ENCODE data around the gene CACNA1S.

The CACNA1S gene

DNA sequence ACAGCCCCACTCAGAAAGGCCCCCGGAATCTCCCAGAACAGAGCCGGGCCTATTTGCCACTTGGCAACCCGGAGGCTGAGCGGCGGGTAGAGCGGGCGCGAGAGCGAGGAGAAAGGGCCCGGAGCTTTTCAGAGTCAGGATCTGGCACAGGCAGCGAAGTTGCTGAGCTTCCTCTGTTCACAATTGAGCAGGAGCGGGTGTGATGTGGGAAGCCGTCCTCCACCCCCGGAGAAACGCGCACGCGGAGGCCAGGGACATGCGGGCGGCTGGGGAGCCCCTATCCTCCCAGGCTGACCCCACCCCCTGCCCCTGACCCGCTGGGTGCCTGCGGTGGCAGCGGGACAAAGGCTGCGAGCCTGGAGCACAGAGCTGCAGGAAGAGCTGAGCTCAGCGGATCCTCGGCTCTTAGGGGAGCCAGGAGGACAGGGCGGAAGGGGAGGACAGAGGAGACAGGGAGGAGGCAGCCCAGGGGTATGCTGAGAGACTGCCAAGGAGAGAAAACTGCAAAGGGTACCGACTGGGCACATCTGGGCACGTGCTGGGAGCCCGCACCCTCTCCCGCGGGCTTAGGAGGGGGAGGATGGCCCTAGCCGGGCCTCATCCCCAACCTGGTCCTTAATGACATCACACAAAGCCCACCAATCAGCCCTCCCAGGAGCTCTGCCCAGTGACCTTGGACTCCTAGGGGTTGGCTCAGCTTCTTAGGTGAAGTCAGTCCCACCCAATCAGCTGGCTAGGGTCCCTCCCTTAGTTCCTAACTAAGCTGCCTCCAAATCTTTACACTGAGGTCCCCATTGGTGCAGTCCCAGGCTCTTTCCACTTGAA is 98.0 kb downstream of the CACNA1S start:
- DNase-seq (ENCODE audit: low spot score) = no peak

DNA sequence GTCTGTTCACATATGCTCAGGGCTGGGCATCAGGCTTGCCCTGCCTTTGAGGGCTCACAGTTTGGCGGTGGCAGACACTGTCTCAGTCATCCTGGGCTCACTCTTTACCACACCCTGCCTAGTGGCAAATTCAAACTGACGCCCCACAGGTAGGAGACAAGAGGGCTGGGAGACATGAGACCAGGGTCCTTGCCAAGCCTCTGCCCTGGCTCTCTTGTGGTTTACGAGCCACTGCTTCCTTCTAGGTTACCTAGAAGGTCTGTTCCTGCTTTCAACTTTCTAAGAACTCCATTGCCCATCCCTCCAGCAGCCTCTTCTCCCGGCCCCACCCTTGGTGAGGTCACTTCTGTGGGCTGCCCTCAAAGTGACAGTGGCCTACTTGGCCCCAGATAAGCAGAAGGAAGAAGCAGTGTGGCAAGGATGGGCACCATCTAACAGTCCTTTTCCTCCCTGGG is 99.2 kb downstream of the CACNA1S start:
- DNase-seq (ENCODE audit: low spot score) = no peak

DNA sequence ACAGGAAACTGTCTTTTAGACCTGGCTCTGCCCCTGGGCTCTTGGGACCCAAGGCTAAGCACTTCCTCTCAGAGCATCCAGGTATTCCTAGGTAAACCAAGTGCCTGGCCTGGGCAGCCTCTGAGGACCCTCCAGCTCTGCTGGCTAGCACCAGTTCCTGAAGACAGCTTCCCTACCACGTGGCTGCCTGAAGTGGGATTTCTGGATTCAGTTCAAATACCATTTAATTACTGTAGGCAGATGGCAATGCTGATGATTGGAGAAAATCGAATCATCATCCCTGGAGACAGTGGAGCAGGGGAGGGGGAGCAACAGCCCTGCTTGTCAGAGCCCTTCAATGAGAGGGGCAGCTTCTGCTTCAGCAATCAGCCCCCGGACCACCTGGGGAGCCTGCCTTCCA is 100.6 kb downstream of the CACNA1S start:
- DNase-seq (ENCODE audit: low spot score) = no peak

DNA sequence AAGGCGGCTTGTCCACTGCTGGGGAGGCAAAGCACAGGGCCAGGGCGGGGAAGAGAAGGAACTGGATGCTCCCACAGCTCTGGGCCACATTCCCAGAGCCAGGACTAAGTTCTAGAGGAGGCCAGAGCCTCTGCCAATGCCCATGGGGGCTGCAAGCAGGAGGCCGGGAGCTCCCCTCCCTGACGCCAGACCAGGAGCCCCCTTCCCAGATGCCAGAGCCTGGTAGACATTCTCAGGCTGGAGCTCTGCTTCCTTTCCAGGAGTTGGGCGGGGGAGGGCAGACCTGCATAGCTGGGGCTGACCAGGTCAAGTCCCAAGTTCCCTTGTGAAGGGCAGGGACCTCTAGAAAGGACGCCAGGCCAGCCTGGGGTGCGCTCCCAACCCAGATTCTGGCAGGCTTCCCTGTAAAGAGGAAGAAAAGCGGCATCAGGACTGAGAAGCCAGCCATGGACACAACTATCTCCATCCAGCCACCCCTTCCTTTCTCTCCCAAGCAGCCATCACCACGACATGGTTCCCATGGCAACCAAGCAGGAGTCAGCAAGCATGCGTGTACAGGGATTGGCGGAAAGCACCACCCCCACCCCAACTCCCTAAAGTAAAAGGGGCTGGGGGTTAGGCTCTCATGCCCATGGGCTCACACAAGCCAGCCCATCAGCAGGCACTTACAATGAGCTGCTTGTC is 102.1 kb downstream of the CACNA1S start:
- no peak for DNase-seq (ENCODE audit: low spot score)

DNA sequence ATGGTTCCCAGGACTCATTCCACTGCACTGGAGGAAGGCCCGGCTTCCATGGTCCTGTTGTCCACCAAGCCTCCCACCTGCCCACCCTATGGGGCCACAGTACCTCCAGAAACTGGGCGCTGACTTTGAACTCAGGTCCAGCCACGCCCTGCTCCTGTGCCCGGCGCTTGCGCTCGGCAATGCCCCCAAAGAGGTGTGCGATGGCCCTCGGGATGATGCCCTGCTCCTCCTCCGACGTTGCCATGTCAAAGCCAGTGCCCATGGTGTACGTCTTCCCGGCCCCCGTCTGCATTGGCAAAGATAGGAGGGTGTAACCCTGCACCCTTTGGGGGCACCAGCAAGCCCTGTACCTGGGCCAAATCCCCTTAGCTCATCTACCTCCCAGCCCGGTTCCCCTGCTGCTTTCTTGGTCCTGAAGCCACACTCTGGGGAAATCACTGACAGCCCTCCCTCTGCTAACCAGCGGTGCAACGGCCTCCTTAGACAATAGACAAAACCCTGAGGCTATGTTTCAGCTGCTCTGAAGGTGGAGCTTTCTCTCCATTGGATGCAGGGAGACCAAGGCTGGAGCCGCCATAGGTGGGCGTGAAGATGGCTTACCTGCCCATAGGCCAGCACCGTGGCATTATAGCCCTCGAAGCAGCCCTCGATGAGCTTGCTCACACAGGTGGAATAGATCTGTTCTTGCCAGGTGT is 103.4 kb downstream of the CACNA1S start:
- DNase-seq (ENCODE audit: low spot score) = no peak

DNA sequence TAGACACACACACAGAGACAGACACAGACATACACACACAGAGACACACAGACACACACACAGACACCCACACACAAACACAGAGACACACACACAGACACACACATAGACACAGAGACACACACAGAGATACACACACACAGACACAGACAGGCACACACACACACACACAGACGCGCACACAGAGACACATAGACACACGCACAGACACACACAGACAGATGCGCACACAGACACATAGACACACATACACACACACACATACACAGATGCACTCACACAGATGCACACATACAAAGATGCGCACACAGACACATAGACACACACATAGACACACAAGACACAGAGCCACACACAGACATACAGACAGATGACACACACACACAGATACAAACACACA is 104.7 kb downstream of the CACNA1S start:
- no peak for DNase-seq (ENCODE audit: low spot score)

DNA sequence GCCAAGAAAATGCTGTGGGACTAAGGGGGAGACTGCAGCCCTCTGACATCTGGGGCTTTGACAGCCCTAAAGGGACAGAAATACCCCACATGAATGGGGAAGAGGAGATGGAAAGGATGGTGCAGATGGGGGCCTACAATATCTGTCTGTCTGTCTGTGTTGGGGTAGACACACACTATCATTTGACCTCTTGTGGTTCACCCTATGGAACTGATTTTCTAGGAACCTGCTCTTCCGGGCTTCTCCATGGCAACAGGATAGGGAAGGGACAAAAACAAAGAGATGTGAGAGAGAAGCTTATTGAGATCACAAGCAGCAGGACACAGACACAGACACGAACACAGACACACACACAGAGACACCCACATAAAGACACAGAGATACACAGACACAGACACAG is 105.8 kb downstream of the CACNA1S start:
- DNase-seq (ENCODE audit: low spot score) = no peak

DNA sequence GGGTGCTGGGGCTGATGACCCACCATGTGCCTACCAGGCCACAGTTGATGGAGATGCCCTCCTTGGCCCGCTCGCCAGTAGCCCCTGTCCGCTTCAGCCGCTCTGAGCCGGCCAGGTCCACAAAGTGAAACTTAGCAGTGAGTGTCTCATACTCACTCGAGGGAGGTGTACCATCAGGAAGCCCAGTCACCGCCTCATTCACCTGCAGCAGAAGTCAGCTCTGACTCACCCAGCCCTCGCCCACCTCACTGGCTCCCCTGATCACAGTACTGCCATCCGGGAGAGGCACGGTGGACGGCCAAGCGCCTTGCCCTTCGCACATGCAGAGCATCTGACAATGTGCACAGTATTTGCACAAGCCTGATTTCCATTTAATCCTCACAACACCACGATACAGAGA is 107.5 kb downstream of the CACNA1S start:
- DNase-seq (ENCODE audit: low spot score) = no peak

DNA sequence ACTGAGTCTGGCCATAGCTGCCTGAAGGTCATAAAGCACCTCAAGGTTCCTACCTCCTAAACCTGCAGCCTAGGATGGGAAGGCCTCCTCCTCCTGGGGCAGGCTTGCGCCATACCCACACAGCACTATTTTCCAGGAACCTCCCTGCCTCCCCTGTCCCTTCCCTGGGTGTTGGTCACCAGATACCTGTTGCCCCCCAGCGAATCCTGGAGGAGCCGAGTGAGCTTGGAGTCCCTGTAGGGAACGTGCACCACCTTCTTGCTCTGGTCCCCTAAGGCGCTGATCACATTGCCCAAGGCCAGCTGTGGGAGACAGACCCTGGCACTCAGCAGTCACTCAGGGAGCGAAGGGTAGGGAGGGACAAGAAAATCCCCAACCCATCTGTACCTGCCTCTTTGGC is 108.1 kb downstream of the CACNA1S start:
- no peak for DNase-seq (ENCODE audit: low spot score)

DNA sequence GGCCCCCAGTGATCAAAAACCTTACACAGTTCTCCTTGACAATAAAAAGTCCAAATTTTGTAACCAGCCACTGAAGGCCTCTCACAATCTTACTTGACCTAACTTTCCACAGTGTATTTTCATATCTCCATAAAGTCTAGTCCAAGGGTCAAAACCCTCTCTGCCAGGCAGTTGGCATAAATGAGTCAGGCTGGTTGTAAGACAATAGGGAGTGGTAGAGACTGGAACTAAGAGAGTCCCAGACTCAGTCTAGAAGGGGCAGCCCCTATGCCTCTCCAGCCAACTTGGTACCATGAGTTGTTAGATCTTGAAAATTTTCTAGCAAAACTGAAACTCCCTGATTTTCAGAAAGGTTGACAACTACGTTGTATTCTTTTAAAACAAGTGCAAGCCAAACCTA is 109.7 kb downstream of the CACNA1S start:
- DNase-seq (ENCODE audit: low spot score) = no peak

DNA sequence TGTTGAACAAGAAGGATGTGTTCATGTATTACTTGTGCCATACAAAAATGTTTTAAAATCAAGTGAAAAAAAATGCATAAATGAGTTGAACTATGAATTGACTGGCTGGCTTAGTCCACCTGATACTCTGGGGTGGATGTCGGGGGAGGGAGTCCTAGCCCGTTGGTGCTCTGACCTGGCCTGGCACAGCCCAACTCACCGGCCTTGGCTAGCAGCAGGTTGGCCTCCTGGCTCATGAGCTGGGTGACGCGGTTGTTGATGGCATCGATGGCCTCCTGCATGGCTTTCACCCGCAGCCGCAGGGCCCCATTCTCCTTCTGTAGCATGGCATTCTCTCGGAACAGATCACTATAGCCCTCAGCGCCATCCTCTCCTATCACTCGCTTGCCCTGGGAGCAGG is 110.3 kb downstream of the CACNA1S start:
- DNase-seq (ENCODE audit: low spot score) = no peak

DNA sequence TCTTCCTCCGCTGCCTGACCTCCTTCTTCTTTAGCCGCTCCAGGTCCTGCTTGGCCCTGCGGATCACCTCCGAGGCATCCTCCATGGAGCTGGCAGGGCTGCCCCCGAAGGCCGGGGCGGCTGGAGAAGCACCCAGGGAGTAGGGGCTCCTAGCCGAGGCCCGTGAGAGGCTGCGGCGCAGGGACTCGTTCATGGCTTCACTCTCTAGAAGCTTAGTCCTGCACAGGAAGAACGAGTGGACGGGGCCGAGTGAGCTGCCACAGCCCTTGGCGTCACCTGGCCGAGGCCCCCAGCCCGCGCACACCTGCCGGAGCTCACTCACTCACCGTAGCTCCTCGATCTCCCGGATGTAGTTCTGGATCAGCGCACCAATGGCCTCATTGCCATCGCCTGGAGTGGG is 111.8 kb downstream of the CACNA1S start:
- DNase-seq (ENCODE audit: low spot score) = no peak

DNA sequence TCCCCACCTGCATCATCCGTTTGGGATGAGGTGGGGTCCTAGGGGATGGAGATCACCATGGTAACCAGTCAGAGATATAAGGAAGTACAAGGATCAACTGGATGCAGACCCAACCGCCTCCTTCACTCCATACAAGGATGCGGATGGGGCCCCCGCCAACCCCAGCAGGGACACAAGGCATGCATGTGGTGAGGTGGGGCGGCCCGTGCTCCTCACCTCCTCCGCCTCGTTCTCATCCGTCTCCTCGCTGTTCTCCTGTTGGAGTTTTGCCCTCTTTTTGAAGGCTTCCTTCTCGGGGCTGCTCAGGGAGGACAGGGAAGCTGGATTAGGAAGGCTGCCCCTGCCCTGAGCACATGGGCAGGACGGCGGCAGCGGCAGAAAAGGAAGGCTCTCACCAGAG is 112.6 kb downstream of the CACNA1S start:
- DNase-seq (ENCODE audit: low spot score) = no peak

DNA sequence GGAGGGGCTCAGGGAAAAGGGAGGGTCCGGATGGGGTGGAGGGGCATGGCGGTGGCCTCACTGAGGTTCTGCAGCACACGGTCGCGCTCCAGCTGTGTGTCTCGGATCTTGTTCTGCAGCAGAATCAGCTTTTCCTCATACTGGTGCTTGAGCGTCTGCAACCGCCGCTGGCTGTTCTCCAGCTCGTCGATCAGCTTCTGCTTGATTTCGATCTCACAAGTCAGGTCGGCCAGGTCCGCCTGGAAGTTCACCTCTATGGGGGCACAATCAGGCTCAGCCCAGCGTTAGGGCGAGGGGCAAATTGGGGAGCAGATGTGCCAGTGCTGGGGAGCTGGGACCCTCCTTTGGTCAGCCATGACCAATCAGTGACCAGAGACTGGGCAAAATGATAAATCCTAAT is 113.9 kb downstream of the CACNA1S start:
- DNase-seq (ENCODE audit: low spot score) = no peak

DNA sequence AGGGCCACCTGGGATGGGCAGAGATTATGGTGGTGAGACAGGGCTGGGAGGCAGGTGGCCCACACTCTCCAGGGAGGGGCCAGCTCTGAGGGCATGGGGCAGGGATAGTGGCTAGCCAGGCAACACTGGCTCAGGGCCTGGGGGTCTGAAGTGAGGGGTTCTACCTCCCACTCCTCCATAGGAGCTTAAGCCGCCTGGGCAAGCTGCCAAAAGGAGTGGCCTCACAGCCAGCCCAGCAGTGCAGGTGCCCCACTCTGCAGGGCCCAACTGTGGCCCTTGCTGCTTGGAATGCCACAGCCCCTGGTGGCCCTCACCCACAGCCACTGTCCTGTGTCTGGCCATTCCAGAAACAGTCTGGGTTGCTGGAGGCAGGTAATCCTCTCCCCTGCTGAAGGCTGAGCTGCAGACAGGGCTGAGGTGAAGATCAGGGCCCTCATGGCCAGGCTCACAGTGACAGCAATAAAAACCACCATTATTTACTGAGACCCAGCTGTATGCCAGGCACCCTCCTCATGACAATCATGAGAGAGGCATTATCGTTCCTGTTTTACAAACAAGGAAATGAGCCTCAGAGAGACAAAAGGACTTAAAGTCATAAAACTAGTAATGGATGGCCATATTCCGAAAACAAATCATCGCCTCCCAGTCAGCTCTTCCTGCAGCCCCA is 119.7 kb downstream of the CACNA1S start:
- no peak for DNase-seq (ENCODE audit: low spot score)

DNA sequence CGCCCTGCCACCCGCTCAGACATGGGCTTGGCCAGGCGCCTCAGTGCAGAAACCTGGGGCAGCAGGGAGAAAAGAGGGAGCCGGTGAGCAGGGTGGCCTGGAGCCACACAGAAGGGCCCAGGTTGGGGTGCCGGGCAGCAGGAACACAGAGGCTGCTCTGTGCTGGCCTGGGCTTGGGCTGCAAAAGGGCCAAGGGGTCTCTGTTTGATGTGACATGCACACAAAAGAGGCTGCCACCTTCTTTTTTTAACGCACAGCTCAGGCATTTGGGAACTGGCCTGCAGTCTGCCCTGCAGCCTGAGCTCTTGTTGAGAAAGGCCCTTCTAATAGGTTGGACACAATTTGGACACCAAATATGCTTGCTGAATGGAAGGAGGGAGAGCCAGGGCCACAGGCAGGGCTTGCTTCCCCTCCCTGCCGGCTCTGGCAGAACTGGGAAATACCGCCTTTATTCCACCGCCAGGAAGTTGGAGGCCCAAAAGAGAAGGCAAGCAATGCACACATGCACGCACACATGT is 121.1 kb downstream of the CACNA1S start:
- DNase-seq (ENCODE audit: low spot score) = no peak

DNA sequence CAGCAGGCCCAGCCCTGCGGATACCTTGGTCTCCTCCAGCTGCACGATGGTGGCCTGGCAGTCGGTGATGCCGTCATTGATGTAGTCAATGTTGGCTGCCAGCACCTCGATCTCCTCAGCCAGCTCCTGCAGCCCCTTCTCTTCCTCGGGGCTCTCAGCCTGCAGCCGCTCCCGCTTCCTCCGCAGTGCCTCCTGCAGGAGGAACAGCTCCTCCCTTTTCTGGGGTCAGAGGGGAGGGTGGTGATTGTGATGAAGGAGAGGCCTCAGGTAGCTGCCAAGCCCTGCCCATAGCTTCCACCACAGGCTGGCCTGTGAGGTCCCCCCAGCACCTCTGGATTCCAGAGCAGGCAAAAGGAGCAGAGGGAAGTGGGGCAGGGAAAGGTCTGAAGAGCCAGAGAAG is 122.1 kb downstream of the CACNA1S start:
- DNase-seq (ENCODE audit: low spot score) = no peak
